NCI-H526 treated with DMSO at 0.1 percent for 48 hours (cell line): ENCODE results near the gene ZNF319.

ENCODE experiments used
- DNase-seq: peaks from one replicate; lab custom pipeline; 2025; lab: John Stamatoyannopoulos, UW

The ZNF319 gene

GRCh38 chr16:57977418-57978069 is 22.9 kb downstream of the ZNF319 start:
- DNase-seq: no peak

- DNase-seq: no peak
Observed at GRCh38 chr16:57976331-57976796, 24.1 kb downstream of the ZNF319 start.

GRCh38 chr16:57972306-57972705 is 28.2 kb downstream of the ZNF319 start:
- no peak for DNase-seq

- no peak for DNase-seq
Observed at GRCh38 chr16:57971848-57972247, 28.6 kb downstream of the ZNF319 start.

- DNase-seq: no peak
Observed at GRCh38 chr16:57970970-57971369, 29.5 kb downstream of the ZNF319 start, which contains the start of gene CNGB1. Gene CNGB1 (minus strand): TSS chr16:57971128. CDS start chr16:57967286, 3,842 bp downstream.

- DNase-seq: no peak
Observed at GRCh38 chr16:57970319-57970718, 30.2 kb downstream of the ZNF319 start.

- DNase-seq: no peak
Observed at GRCh38 chr16:57969451-57970123, 30.9 kb downstream of the ZNF319 start.

GRCh38 chr16:57967916-57968315 is 32.6 kb downstream of the ZNF319 start:
- no peak for DNase-seq

GRCh38 chr16:57966986-57967385 is 33.5 kb downstream of the ZNF319 start:
- no peak for DNase-seq

GRCh38 chr16:57966204-57966771 is 34.2 kb downstream of the ZNF319 start:
- DNase-seq: no peak

- DNase-seq: no peak
Observed at GRCh38 chr16:57964157-57964700, 36.2 kb downstream of the ZNF319 start.

GRCh38 chr16:57962756-57963155 is 37.7 kb downstream of the ZNF319 start:
- no peak for DNase-seq

- no peak for DNase-seq
Observed at GRCh38 chr16:57962046-57962445, 38.4 kb downstream of the ZNF319 start.

- DNase-seq: no peak
Observed at GRCh38 chr16:57961538-57961937, 38.9 kb downstream of the ZNF319 start.

GRCh38 chr16:57960826-57961472 is 39.5 kb downstream of the ZNF319 start:
- no peak for DNase-seq

- no peak for DNase-seq
Observed at GRCh38 chr16:57960310-57960709, 40.2 kb downstream of the ZNF319 start.

GRCh38 chr16:57959804-57960203 is 40.7 kb downstream of the ZNF319 start:
- DNase-seq: no peak

GRCh38 chr16:57959121-57959520 is 41.4 kb downstream of the ZNF319 start:
- no peak for DNase-seq

GRCh38 chr16:57958544-57958943 is 41.9 kb downstream of the ZNF319 start:
- no peak for DNase-seq

GRCh38 chr16:57957673-57958392 is 42.6 kb downstream of the ZNF319 start:
- DNase-seq: no peak

- DNase-seq: no peak
Observed at GRCh38 chr16:57956924-57957672, 43.4 kb downstream of the ZNF319 start.
